AG04450 (cell line): ENCODE results near the gene CGB8. TPM values are rescaled to one million over a fixed set of nuclear protein-coding genes. Genes with fewer than 3 reads are reported as not detected.

ENCODE experiments used
- CTCF ChIA-PET: fragments of 300-600, 350-600 bp; formaldehyde crosslinking; extraction: SDS; loops from one replicate; lab custom pipeline; 2022; ENCODE audit warnings: antibody characterized with exemption, inconsistent platforms; lab: Charles Lee
- POLR2A ChIA-PET: fragments of 350-600 bp; formaldehyde crosslinking; extraction: SDS; loops from one replicate; lab custom pipeline; 2021; ENCODE audit warnings: antibody characterized with exemption, inconsistent platforms; lab: Yijun Ruan, JAX
- DNase-seq: peaks from one replicate; pipeline ENCODE4 v3.0.0-alpha.2; 2011; ENCODE audit warnings: low read depth, low spot score
- H3K27ac ChIP-seq: one replicate; pipeline ENCODE4 v1.5.1; 2012; ENCODE audit warnings: low read depth, low read length, control low read depth
- H3K27me3 ChIP-seq: one replicate; pipeline ENCODE4 v1.6.0; 2012; ENCODE audit warnings: low read length; ENCODE audit not compliant: control insufficient read depth, insufficient read depth
- H3K4me3 ChIP-seq: 2 replicates; pipeline ENCODE4 v1.5.1; 2011; ENCODE audit warnings: mild to moderate bottlenecking, low read depth, low read length, control low read depth
- H3K9me3 ChIP-seq: 2 replicates; pipeline ENCODE4 v1.5.1; 2012; ENCODE audit warnings: low read length; ENCODE audit not compliant: control insufficient read depth, insufficient read depth
- CTCF ChIP-seq: IDR thresholded peaks from 2 replicates; pipeline ENCODE4 v1.5.1; 2011; ENCODE audit warnings: low read depth, low read length, control low read depth, inconsistent platforms
- polyA plus RNA-seq: library from polyadenylated mRNA; depleted of rRNA; stranded (reverse); fragments of >200 nt; gene quantifications from 2 replicates; pipeline ENCODE4 v1.2.3, GENCODE V29; 2011

Gene CGB8
- polyA plus RNA-seq, 1 experiment: not detected

GRCh38 chr19:49061445-49061844, 12.5 kb upstream of the CGB8 start:
- Histone ChIP-seq H3K9me3 (no peaks in the 10 kb centered on the region; the same call in 1 of the 2 replicates), H3K27ac (no peak overlapping the region), H3K4me3 (no peak overlapping the region), H3K27me3 (peaks cover 20% of the 10 kb centered on the region)
- no peak for TF ChIP-seq CTCF
- ChIA-PET POLR2A (no interaction called here), CTCF (no interaction called here)
- DNase-seq: no peak

- H3K4me3 ChIP-seq: no peak overlapping the region
- H3K27me3 ChIP-seq: peaks cover 15% of the 10 kb centered on the region
- H3K27ac ChIP-seq: no peak overlapping the region
- no peak for DNase-seq
- no peak for TF ChIP-seq CTCF
- no peaks in the 10 kb centered on the region; the same call in 1 of the 2 replicates for H3K9me3 ChIP-seq
- ChIA-PET POLR2A (no interaction called here), CTCF (interaction anchor here (0.6 kb wide), 1 partner anchor 62 kb away, joined by 3 read pairs; no protein-coding TSS in a partner anchor)
These were observed 12.1 kb upstream of the CGB8 start for GRCh38 chr19:49061000-49061399.

- CTCF ChIA-PET: interaction anchor here (0.6 to 1.0 kb wide), 3 partner anchors 18 to 65 kb away, joined by 3 read pairs; partner anchors contain the start of gene RUVBL2
- POLR2A ChIA-PET: no interaction called here
- H3K4me3 ChIP-seq: no peak overlapping the region
- H3K9me3 ChIP-seq: no peaks in the 10 kb centered on the region; the same call in 1 of the 2 replicates
- H3K27ac ChIP-seq: no peak overlapping the region
- DNase-seq: no peak
- no peak for TF ChIP-seq CTCF
- peaks cover 5% of the 10 kb centered on the region for H3K27me3 ChIP-seq
These were observed 10.1 kb upstream of the CGB8 start for GRCh38 chr19:49059053-49059452.

GRCh38 chr19:49058562-49058961, 9.7 kb upstream of the CGB8 start:
- ChIA-PET CTCF (interaction anchor here (0.7 to 1.3 kb wide), 3 partner anchors 42 to 65 kb away, joined by 3 to 5 read pairs (median 3); partner anchors contain the start of gene RUVBL2), POLR2A (interaction anchor here (1.2 kb wide), 1 partner anchor 65 kb away, joined by 3 read pairs; the partner anchor contains the start of genes GYS1 and RUVBL2)
- TF ChIP-seq CTCF: no peak
- DNase-seq: no peak
- no peak overlapping the region for H3K27ac ChIP-seq
- no peak overlapping the region for H3K4me3 ChIP-seq
- peaks cover under 1% of the 10 kb centered on the region for H3K27me3 ChIP-seq
- no peaks in the 10 kb centered on the region; the same call in 1 of the 2 replicates for H3K9me3 ChIP-seq

- peak within 1 kb of the TSS; percentile 64 for H3K4me3 ChIP-seq
- no peak for DNase-seq
- H3K9me3 ChIP-seq: no peaks in the 10 kb centered on the region; the same call in 1 of the 2 replicates
- no peaks in the 10 kb centered on the region for H3K27me3 ChIP-seq
- POLR2A ChIA-PET: interaction anchor here (0.6 to 1.2 kb wide), 3 partner anchors 40 to 1339 kb away, joined by 3 read pairs; partner anchors contain the start of genes GYS1 and RUVBL2
- no peak within 1 kb of the TSS for H3K27ac ChIP-seq
- TF ChIP-seq CTCF: no peak
- CTCF ChIA-PET: interaction anchor here (1.3 to 2.4 kb wide), 5 partner anchors 40 to 141 kb away, joined by 4 to 18 read pairs (median 5); partner anchors contain the start of genes GYS1 and RUVBL2
These were observed 8.8 kb upstream of the CGB8 start, which contains the start of gene CGB7 for GRCh38 chr19:49057636-49058234. TSS of gene CGB7 (minus strand) at chr19:49057749. CDS start at chr19:49055375, 2,374 bp downstream.
